ENCODE data around the gene KCNK15.

Gene KCNK15

DNA sequence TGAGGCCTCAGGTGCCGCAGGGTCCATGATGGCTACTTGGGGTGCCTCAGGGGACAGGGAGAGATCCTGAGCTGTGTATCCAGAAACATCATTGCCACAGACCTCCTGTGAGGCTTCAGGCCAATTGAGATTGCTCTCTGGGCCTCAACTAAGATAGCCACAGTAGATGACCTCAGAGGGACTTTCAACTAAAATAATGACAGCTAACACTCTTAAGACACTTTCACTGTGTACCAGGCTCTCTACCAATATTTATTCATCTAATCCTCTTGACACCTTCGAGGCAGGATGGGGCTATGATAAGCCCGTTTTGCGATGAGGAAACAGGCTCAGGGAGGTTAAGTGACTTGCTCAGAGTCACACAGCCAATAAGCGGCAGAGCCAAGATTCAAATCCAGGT, 54.0 kb downstream of the KCNK15 start:
- TF ChIP-seq, protein P1, sequence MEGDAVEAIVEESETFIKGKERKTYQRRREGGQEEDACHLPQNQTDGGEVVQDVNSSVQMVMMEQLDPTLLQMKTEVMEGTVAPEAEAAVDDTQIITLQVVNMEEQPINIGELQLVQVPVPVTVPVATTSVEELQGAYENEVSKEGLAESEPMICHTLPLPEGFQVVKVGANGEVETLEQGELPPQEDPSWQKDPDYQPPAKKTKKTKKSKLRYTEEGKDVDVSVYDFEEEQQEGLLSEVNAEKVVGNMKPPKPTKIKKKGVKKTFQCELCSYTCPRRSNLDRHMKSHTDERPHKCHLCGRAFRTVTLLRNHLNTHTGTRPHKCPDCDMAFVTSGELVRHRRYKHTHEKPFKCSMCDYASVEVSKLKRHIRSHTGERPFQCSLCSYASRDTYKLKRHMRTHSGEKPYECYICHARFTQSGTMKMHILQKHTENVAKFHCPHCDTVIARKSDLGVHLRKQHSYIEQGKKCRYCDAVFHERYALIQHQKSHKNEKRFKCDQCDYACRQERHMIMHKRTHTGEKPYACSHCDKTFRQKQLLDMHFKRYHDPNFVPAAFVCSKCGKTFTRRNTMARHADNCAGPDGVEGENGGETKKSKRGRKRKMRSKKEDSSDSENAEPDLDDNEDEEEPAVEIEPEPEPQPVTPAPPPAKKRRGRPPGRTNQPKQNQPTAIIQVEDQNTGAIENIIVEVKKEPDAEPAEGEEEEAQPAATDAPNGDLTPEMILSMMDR (IDR thresholded peaks at IDR 0.05; ENCODE audit: insufficient read depth, low read length, poor library complexity, severe bottlenecking) = no peak
- Histone ChIP-seq H3K27me3 (replicated peaks; ENCODE audit: control insufficient read depth, insufficient read depth, low read length) (no peaks in the 10 kb centered on the region; the same call in none of the 2 replicates), H3K36me3 (ENCODE audit: control insufficient read depth, insufficient read depth, low read length) (no peaks in the 10 kb centered on the region), H3K4me3 (replicated peaks; ENCODE audit: low read depth, low read length) (no peak overlapping the region)
- DNase-seq (ENCODE audit: extremely low read depth, insufficient read length) = no peak

DNA sequence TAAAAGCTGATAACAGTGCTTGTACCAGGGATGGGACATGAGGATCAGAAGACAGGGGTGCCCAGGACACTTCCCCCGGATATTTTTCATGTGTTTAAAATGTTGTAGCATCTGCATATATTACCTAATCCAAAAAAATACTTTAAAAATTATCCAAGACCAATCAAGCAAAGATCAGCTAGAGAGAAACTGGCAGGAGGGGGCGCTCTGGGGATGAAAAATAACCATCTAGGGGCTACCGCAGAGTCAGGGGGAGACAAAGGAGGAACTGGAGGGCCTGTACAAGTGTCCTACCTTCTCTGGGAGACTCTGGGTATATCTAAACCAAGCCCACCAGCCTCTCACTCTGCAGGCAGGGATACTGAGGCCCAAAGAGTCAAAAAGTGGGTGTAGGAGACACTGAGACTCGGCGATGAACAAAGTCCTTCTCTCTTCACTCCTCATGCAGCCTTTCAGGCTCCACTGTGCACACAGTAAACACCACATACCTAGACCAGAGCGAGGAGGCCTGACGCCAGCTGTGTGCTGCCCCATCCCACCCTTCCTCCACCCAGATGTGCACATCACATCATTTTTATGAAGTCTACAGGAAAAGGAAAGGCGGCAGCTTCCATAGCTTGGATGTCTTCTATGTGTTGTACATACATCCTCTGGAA, 54.9 kb downstream of the KCNK15 start:
- TF ChIP-seq, protein P1 (IDR thresholded peaks at IDR 0.05; ENCODE audit: insufficient read depth, low read length, poor library complexity, severe bottlenecking) = peak; percentile 45
- Histone ChIP-seq H3K4me3 (replicated peaks; ENCODE audit: low read depth, low read length) (no peak overlapping the region), H3K36me3 (ENCODE audit: control insufficient read depth, insufficient read depth, low read length) (no peaks in the 10 kb centered on the region), H3K27me3 (replicated peaks; ENCODE audit: control insufficient read depth, insufficient read depth, low read length) (no peaks in the 10 kb centered on the region; the same call in none of the 2 replicates)
- no peak for DNase-seq (ENCODE audit: extremely low read depth, insufficient read length)

Measured in GM06990 (cell line).